Measurements from ENCODE around the gene MORC3.
A peak's percentile ranks its signal among the peaks of the same experiment; 100 is the strongest.
"Not testable (repeated sequence)": the region's sequence is repeated elsewhere in the genome, so short reads cannot be mapped to it uniquely, and the experiment has no call there.

Gene MORC3, protein sequence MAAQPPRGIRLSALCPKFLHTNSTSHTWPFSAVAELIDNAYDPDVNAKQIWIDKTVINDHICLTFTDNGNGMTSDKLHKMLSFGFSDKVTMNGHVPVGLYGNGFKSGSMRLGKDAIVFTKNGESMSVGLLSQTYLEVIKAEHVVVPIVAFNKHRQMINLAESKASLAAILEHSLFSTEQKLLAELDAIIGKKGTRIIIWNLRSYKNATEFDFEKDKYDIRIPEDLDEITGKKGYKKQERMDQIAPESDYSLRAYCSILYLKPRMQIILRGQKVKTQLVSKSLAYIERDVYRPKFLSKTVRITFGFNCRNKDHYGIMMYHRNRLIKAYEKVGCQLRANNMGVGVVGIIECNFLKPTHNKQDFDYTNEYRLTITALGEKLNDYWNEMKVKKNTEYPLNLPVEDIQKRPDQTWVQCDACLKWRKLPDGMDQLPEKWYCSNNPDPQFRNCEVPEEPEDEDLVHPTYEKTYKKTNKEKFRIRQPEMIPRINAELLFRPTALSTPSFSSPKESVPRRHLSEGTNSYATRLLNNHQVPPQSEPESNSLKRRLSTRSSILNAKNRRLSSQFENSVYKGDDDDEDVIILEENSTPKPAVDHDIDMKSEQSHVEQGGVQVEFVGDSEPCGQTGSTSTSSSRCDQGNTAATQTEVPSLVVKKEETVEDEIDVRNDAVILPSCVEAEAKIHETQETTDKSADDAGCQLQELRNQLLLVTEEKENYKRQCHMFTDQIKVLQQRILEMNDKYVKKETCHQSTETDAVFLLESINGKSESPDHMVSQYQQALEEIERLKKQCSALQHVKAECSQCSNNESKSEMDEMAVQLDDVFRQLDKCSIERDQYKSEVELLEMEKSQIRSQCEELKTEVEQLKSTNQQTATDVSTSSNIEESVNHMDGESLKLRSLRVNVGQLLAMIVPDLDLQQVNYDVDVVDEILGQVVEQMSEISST

GRCh38 chr21:36319767-36320420 lies at the start of gene MORC3:
MORC3 (plus strand) TSS chr21:36320197; CDS start chr21:36320265, 68 bp downstream.
- peak; percentile 95 for FAIRE-seq

DNA sequence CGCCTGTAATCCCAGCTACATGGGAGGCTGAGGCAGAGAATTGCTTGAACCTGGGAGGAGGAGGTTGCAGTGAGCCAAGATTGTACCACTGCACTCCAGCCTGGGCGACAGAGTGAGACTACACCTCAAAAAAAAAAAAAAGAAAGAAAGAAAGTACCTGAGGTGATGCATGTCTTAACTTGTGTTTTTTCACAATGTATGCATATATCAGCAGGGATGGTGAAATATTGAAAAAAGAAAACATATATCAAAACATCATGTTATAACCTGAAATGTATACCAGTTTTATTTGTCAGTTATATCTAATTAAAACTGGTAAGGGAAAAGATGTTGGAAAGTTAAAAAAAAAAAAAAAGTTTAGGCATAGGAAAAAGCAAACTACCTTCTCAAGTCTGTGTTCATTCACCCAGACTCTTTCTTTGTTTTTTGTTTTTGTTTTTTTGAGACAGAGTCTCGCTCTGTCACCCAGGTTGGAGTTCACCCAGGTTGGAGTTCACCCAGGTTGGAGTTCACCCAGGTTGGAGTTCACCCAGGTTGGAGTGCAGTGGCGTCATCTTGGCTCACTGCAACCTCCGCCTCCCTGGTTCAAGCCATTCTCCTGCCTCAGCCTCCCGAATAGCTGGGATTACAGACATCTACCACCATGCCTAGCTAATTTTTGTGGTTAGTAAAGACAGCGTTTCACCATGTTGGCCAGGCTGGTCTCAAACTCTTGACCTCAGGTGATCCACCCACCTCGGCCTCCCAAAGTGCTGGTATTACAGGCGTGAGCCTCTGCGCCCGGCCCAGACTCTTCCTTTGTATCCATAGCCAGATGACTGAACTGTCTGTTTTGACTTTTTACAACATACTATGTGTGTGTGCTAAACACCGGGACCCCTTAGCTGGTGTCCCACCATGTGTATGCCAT lies 49.0 kb upstream of the MORC3 start:
- FAIRE-seq = not testable (repeated sequence)

- FAIRE-seq = no peak
These were observed 45.9 kb upstream of the MORC3 start for GRCh38 chr21:36274128-36274527.

DNA sequence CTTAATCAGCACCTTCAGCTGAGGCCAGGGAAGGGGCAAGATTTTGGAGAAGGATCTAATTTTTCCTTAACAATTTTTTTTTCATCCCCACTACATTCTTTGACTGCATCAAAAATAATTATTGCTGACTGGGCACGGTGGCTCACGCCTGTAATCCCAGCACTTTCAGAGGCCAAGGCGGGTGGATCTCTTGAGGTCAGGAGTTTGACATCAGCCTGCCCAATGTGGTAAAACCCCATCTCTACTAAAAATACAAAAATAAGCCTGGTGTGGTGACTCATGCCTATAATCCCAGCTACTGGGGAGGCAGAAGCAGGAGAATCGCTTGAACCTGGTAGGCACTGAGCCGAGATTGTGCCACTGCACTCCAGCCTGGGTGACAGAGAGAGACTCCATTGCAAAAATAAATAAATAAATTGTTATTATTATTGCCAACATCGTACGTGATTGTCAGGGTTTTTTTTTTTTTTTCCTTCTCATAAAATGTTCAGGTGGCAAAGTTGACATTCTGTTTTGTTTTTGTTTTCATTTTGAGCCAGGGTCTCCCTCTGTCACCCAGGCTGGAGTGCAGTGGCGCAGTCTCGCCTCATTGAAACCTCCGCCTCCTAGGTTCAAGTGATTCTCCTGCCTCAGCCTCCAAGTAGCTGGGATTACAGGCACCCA lies 37.3 kb upstream of the MORC3 start:
- no peak for FAIRE-seq

- not testable (repeated sequence) for FAIRE-seq
These were observed 36.8 kb upstream of the MORC3 start for GRCh38 chr21:36283231-36283622.

DNA sequence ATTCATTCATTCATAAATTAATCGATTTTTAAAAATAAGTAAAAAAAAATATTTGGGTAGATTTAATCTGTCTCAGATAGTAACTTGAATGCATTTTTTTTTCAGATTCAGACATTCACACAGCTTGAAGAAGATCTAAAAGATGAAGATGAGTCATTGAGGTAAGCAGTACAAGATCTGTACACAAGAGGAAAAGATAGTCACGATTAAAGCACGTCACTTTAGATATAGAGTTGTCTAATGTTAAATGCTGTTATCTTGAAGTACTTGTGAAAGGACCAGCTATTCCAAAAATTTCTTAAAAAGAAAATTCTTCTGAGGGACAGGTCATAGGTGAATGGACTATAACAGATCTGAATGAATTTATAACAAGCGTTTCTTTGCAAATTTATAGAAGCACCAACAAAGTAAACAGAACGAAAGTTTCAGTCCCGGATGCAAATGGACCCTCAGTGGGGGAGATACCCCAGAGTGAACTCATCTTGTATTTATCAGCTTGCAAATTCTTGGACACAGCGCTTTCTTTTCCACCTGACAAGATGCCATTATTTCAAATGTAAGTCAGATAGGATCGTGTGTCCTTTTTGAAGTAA lies 31.2 kb upstream of the MORC3 start:
- no peak for FAIRE-seq

DNA sequence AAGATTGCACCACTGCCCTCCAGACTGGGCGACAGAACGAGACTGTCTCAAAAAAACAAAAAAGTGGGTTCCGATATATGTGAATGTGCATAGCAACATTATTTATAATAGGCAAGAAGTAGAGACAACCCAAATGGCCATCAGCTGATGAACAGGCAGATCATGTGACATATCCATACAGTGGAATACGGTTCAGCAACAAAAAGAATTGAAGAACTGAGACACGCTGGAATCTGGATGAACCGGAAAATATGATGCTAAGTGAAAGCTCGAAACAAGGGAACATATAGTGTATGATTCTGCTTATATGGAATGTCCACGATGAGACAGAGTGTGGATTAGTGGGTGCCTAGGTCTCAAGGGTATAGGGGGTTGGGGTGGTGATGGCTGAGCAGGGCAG lies 28.5 kb upstream of the MORC3 start:
- FAIRE-seq = no peak

GRCh38 chr21:36297406-36297937 lies 22.5 kb upstream of the MORC3 start:
- no peak for FAIRE-seq

DNA sequence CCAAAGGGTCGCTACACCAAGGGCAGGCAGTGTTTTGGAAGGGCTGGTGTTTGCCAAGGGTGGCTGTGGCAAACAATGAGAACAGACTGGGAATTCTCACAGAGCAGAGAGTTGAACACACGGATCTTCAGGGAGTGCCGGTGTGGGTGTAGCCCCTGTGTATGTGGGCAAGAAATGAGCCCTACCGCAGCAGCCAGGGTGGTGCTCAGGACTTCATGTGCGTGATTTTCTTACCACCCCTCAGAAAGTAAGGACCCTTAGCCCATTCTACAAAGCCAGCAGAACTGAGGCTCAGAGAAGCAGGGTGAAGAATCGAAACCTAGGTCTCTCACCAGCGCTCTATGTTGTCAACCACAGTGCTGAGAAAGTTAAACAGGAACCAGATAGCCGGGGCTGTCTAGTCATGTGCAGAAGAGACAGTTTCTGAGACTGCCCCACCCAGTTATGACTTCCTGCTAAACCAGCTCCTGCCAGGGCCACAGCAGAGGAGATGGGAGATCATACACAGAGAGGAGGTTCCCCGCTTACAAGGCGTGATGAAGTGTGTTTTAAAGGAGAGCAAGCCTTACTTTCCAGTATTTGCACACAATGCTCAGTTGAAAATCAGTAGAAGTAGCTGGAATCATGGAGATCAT lies 21.9 kb upstream of the MORC3 start:
- FAIRE-seq = no peak

DNA sequence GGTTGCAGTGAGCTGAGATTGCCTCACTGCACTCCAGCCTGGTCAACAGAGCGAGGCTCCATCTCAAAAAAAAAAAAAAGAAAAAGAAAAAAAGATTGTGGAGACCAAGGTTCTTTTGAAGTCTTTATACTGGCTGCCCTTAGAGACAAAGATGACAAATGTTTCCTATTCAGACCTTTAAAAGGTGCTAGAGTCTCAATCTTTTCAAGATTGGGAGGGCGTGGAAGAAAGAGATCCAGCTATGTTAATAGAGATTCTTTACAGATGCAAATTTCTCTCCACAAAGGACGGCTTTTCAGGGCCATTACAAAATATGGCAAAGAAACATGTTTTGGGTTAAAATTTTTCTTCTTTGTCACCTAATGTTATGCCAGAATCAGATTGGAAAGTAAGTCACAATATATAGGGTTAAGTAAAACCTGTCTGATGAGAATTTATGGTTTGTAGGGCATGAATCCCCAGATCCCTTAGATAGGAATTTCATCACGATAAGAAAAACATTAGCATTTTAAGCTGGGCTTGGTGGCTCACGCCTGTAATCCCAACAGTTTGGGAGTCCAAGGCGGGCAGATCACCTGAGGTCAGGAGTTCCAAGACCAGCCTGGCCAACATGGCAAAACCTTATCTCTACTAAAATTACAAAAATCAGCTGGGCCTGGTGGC lies 13.0 kb upstream of the MORC3 start:
- FAIRE-seq = no peak

DNA sequence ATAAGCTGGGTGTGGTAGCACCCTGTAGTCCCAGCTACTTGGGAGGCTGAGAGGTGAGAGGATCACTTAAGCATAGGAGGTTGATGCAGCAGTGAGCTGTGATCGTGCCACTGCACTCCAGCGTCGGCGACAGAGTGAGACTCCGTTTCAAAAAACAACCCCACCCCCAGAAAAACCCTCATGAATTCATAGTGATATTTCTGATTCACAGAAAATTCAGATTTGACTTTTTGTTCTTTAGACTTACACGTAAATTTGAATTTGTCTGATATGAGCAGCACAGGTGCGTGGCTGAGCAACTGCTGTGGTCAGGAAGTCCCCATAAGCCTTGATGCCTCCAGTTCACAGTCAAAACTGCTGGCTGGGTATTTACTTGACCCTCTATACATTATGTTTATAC lies 10.0 kb upstream of the MORC3 start:
- FAIRE-seq = no peak

DNA sequence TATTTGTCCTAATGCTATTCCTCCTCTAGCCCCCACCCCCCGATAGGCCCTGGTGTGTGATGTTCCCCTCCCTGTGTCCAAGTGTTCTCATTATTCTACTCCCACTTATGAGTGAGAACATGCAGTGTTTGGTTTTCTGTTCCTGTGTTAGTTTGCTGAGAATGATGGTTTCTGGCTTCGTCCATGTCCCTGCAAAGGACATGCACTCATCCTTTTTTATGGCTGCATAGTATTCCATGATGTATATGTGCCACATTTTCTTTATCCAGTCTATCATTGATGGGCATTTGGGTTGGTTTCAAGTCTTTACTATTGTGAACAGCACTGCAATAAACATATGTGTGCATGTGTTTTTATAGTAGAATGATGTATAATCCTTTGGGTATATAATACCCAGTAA lies 6.6 kb upstream of the MORC3 start:
- not testable (repeated sequence) for FAIRE-seq

DNA sequence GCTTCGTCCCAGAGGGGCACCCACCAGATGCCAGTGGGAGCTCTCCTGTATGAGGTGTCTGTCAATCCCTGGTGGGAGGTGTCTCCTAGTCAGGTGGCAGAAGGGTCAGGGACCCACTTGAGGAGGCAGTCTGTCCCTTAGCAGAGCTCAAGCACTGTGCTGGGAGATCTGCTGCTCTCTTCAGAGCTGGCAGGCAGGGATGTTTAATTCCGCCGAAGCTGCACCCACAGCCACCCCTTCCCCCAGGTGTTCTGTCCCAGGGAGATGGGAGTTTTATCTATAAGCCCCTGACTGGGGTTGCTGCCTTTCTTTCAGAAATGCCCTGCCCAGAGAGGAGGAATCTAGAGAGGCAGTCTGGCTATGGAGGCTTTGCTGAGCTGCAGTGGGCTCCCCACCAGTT lies 4.0 kb upstream of the MORC3 start:
- FAIRE-seq = not testable (repeated sequence)

- no peak for FAIRE-seq
These were observed 3.0 kb upstream of the MORC3 start for GRCh38 chr21:36316872-36317484.

DNA sequence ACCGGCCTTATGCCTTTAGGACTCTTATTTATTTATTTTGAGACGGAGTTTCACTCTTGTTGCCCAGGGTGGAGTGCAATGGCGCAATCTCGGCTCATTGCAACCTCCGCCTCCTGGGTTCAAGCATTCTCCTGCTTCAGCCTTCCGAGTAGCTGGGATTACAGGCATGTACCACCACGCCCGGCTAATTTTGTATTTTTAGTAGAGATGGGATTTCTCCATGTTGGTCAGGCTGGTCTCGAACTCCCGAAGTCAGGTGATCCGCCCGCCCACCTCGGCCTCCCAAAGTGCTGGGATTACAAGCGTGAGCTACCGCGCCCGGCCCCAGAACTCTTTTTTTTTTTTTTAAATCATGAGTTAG lies 611 bp upstream of the MORC3 start:
- FAIRE-seq = not testable (repeated sequence)

DNA sequence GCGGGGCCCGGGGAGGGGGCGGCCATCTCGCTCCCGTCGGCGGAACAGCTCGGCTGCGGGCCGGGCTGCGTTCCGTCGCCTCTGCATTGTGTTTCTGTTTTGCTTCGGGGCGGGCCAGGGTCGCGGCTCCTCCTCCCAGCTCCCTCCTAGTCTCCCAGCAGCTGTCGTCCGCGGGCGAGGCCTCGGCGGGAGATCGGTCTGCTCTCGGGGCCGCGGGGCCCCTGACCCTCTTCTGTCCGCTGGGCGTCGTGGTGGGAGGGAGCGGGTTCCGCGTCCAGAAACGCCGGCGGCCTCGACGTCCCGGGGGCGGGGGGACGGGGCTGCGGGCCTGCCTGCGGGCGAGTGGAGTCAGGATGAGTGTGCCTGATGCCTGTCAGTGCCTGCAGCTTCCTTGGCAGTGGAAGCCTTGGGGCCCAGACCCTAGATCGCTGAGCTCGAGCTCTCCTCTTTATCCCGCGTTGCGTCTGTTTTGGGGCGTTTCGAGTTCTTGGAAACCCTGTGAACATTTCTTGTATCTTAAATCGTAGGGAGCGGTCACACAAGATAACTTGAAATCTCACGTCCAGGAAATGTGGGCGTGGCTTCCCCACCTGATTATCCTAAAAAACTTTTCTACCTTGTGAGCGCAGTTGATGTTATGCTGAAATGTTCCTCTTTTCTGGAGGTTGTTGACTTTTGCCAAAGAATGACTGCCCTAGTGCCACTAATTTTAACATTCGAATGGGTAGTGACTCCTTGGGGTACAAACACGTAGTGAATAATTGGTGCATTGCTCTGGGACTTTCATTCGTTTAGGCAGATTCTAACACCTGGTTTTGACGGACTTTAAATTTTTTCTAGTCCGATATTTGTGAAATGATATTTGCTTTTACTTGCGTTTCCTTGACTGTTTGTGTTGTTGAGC lies 676 bp downstream of the MORC3 start:
- no peak for FAIRE-seq

DNA sequence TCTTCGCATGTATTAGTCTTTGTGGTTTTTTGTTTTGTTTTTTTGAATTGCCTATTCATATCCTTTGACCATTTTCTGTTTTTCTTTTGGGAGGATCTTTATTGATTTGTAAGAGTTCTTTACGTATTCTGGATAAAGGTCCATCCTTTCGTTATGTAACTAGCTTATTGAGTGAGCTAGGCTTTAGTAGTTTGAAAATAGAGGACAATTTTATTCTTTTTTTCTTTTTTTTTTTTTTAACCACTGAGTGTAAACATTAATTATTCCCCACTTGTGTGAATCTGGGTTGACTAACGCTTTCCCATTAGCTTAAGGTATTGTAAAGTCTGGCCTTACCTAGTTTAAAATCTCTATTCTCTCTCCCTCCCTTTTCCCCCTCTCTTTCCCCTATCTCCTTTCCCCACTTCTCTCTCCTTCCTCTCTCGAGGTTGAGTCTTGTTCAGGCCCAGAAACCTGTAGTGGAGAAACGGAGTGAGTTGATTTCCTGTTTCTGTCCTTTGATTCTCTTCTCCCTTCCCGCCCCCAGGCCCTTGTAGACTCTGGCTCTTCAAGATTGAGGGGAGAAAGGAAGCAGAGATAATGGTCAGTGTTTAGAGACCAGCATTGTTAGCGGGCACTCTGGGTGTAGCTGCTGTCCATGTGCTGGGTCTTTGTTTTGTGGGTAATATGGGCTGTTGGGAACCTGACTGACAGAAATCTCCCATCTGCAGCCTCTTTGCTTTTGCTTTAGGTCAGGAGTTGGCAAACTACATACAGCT lies 1.5 kb downstream of the MORC3 start:
- FAIRE-seq = no peak

DNA sequence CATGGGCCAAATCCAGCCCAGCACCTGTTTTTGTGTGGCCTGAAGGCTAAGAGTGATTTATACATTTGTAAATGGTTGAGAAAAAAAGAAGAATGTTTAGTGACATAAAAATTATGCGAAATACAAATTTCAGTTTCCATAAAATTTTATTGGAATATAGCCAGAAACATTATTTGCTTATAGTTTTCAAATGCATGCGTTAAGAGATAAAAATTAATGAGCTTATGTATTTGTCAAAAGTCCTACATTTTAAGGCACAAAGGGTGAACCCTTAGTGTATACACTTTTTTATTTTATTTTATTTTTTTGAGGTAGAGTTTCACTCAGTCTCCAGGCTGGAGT lies 2.1 kb downstream of the MORC3 start:
- no peak for FAIRE-seq
